ENCODE data around the gene RAB27A. TPM values are rescaled to one million over a fixed set of nuclear protein-coding genes. Genes with fewer than 3 reads are reported as not detected.

RAB27A gene
- total and polyA plus RNA-seq, 2 of the 13 experiments (the other 11 are each of a cell fraction or from before 2014, with no cell fraction given): 3.4 to 8.1 TPM

- TF ChIP-seq GMEB2 (CRISPR knock-in tag; IDR thresholded peaks at IDR 0.05; ENCODE audit: low read depth) (no peak), BRD4 (CRISPR knock-in tag; IDR thresholded peaks at IDR 0.05) (no peak), MYNN (CRISPR knock-in tag; IDR thresholded peaks at IDR 0.05; ENCODE audit: low read depth) (no peak), HNRNPK (IDR thresholded peaks at IDR 0.05; ENCODE audit: low read depth, low read length, poor library complexity, severe bottlenecking) (no peak), PAXIP1 (CRISPR knock-in tag; conservative IDR thresholded peaks at IDR 0.05) (no peak), TRAFD1 (CRISPR knock-in tag; IDR thresholded peaks at IDR 0.05; ENCODE audit: borderline replicate concordance) (no peak), HMGXB4 (CRISPR knock-in tag; IDR thresholded peaks at IDR 0.05; ENCODE audit: borderline replicate concordance in 1 of 2, low read depth in 1 of 2) (no peak), SP2 (CRISPR knock-in tag; IDR thresholded peaks at IDR 0.05) (no peak), POGZ (CRISPR knock-in tag; IDR thresholded peaks at IDR 0.05) (peak; percentile 43; the same call in 1 of the 2 replicates), ZNF678 (CRISPR knock-in tag; IDR thresholded peaks at IDR 0.05) (no peak), TOE1 (CRISPR knock-in tag; IDR thresholded peaks at IDR 0.05) (no peak), ZNF704 (CRISPR knock-in tag; IDR thresholded peaks at IDR 0.05; ENCODE audit: borderline replicate concordance) (no peak), THRA (CRISPR knock-in tag; IDR thresholded peaks at IDR 0.05; ENCODE audit: borderline replicate concordance) (no peak), SIX4 (CRISPR knock-in tag; IDR thresholded peaks at IDR 0.05) (0 out of 2 replicates have a peak, but pooled peaks have one; percentile 11), ZNF12 (CRISPR knock-in tag; IDR thresholded peaks at IDR 0.05) (peak; percentile 33; the same call in 1 of the 2 replicates)
Observed at GRCh38 chr15:55221090-55222011, 68.3 kb downstream of the RAB27A start (continued).
